Measurements from ENCODE around the gene SLC49A3. TPM values are rescaled to one million over a fixed set of nuclear protein-coding genes. Genes with fewer than 3 reads are reported as not detected.

Gene SLC49A3
- total RNA-seq, 1 donor from 2014 or later: 4.4 TPM

DNA sequence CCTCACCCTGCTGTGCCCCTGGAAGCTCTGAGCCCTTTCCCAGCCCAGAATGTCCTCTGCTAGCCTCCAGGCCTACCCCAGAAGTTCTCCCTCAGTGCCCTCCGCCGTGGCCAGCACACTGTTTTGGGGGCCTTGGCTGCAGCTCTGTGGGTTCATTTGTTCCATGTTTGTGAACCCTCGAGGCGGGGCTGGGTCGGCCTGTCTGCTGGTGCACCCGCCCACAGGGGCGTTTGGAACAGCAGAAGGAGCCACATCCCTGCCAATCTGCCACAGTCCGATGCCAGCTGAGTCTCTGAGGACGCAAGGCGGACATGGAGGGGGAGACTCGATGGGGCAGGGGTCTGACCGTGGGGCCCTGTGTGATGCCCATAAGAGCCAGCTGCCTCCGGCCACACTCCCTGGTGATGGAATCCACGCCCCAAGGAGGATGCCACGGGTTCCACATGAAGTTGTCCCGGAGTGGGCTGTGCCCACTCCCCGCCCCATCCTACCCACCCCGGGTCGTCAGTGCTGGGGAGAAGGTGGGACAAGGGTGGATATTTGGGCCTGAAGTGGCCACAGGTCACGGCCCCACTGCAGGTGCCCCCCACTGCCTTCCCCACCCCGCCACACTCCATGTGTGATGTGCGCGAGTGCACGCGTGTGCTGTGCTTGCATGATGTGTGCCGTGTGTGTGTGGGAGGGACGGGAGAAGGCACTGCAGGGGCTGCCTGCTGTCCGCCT lies 22.0 kb downstream of the SLC49A3 start:
- DNase-seq (ENCODE audit: low read depth in 2 of 2): no peak

DNA sequence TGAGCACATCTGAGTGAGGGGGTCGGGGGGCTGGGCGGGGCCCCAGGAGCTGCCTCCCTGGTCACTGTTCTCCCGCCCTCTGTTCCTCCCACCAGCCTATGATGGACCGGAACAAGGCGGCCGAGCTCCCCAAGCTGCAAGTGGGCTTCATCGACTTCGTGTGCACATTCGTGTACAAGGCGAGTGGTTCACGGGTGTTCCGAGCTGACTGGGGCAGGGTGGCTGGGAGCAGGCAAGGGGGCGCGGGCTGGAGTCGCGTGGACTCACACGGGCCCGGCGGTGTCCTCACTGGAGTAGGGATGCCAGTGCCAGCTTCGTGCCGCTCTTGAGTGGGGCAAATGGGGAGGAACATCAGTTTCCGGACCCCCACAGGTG lies 22.5 kb downstream of the SLC49A3 start:
- DNase-seq (ENCODE audit: low read depth in 2 of 2): no peak

DNA sequence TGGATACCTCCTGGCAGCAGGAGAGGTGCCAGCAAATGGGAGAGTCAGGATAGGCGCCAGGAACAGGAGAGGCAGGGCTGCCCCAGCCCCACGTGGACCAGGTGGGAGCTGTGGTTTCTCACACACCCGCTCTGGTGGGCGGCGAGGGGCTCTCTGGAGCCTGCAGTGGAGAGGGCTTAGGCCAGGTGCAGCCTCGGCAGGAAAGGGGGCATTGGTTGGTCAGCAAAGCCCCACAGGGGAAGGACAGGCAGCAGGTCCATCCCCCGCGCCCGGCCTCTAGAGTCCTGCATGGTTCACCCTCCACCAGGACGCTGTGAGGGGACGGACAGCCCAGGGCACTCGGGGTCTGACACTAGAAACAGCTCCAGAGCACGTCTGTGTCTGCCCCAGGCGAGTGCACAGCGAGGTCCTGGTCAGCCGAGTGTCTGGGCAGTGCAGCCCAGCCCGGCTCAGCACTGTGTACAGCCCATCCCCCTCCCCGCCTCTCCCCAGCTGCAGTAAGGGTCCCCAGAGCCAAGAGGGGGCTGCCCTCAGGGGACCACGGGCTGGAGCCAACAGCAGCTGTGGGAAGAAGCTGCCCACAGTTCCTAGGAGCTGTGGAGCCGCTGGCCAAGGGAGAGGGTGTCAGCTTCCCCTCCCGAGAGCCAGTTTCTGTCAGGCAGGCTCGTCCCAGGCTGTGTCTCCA lies 23.1 kb downstream of the SLC49A3 start:
- DNase-seq (ENCODE audit: low read depth in 2 of 2): no peak

DNA sequence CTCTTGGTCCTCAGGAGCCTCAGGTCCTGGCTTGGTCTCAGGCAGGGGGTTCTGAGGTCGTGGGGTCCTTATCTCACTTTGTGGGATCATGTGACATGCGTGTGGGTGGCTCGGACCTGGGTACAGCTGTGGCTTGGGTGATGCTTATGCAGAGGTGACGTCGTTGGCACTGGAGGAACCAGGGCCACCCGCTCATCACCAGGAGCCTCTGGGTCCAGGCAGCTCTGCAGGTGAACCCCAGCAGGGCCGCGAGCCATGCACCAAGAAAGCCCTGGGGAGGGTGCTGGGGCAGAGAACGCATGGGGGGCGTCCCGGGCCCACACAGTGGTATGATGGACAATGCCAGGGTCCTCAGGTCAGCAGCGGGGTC lies 23.6 kb downstream of the SLC49A3 start:
- DNase-seq (ENCODE audit: low read depth in 2 of 2): no peak

DNA sequence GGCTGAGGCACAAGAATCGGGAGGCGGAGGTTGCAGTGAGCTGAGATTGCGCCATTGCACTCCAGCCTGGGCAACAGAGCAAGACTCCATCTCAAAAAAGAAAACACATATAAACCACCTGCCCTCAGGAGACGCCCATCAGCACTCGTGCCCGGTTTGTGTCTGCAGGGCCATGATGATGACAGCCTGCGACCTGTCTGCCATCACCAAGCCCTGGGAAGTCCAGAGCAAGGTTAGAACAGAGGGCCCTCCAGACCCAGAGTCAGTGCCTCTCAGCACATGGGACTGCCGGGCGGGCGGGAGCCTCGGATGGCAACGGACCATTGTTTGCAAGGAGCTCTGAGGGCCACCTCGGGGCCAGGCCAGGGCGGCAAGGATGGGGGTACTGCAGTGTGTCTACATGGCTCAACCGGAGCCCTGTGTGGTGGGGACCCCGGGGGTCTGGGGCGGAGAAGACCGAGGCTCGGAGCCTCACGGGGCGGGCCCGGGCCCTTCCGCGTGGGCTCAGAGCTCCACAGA lies 24.2 kb downstream of the SLC49A3 start:
- DNase-seq (ENCODE audit: low read depth in 2 of 2): no peak

DNA sequence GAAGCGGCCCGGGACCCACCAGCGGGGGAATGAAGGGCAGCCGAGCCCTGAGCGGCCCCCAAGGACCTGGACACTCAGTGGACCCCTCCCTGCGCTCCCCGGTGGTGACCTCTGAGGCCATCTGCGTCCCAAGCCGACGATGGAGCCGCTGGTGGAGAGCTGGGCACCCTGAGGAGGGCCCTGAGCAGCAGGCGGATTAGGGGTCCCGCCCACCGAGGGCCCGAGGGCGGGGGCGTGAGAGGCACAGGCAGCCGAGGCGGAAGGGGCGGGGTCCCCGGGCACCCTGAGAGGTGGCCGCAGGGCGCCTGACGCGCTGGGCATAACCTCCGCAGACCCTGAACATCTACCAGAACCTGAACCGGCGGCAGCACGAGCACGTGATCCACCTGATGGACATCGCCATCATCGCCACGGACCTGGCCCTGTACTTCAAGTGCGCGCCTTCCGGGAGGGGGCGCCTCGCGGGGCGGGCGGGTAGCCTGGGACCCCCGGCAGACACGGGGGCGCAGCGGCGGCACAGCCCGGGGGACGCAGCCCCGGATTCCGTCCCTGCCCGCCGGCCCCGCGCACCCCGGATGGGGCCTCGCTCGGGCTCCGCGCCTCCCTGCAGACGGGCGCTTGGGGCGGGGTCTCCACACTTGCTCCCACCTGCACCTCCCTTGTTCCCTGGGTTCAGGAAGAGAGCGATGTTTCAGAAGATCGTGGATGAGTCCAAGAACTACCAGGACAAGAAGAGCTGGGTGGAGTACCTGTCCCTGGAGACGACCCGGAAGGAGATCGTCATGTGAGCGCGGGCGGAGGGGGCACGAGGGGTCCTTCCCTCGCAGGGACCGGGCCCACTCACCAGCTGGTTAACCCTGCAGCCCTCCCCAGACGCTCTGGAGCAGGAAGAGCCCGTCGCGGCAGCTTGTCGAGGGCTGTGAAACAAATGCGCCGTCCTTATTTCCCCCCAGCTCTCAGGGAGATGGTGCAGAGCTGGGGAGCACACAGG lies 25.2 kb downstream of the SLC49A3 start:
- DNase-seq (ENCODE audit: low read depth in 2 of 2): no peak

DNA sequence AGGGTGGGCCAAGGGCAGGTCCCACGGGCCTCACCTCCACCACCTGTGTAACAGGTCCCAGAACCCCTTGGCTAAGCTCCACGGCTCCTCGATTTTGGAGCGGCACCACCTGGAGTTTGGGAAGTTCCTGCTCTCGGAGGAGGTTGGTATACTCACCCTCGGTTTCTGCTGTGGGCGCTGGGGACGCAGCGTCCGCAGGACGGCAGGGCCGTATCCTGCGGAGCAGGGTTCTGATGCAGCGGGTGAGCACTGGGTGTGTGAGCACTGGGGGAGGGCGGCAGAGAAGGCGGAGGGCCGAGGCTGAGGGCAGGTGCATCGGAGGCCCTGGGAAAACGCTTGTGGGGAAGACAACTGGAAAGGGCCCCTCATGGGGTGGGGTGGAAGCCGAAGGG lies 25.9 kb downstream of the SLC49A3 start:
- DNase-seq (ENCODE audit: low read depth in 2 of 2): no peak

DNA sequence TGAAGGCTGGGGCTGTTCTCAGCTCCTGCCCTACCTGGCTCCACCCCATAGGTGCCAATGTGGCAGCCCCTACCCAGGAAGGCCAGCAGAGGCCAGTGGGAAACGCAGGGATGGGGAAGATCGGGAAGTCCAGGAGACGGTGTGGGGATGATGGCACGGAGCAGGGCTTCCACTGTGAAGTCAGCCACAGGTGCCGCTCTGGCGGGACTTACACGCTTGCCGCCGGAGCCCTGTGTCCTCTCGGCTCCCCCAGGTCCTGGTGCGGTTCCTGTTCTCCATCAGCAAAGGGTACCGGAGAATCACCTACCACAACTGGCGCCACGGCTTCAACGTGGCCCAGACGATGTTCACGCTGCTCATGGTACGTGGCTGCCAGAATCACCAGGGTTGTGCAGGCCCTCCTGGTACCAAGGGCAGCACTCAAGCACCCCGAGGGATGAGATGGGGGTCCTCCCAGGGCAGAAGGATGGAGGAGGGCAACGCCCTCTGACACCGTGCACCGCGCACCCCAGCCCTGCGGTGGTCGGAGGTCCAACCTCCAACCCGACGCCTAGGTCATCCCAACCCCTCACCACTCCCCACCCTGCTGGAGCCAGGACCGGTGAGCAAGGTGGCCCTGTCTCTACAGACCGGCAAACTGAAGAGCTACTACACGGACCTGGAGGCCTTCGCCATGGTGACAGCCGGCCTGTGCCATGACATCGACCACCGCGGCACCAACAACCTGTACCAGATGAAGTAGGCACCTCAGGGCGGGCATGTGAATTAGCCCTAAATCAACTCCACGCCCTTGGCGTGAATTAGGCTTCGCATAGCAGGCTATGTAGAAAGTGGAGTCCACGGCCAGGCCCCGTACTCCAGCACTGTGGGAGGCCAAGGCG lies 26.8 kb downstream of the SLC49A3 start:
- DNase-seq (ENCODE audit: low read depth in 2 of 2): no peak

DNA sequence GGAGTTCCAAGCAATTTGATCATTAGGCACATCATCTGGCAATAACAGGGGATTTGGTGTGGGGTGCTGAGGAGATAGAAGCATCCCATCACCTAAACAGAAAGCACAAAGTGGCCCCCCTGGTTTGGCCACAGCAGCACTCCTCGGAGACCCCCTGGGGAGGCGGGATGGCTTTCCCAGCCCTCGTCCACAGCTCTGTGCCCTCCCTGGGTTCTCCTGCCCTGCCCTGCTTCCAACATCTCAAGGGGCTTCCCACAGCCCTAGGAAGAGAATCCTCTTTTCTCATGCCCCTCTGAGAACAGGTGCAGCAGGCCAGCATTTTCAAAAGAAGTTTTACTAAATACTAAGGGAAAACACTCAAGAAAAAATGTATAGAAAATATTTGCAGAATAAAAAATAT lies 27.7 kb downstream of the SLC49A3 start:
- DNase-seq (ENCODE audit: low read depth in 2 of 2): no peak

DNA sequence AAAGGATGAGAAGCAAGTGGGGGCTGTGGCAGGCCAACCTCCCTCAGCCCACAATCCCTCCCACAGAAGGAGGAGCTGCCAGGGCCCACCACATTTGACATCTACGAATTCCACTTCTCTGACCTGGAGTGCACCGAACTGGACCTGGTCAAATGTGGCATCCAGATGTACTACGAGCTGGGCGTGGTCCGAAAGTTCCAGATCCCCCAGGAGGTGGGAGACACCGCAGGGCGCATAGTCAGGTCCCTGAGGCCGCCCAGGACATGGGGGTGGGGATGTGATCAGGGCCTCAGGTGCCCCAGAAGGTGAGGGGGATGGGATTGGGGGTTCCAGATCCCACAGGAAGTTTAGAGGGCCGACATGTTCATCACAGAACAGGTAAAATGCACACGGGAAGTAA lies 28.6 kb downstream of the SLC49A3 start:
- no peak for DNase-seq (ENCODE audit: low read depth in 2 of 2)

DNA sequence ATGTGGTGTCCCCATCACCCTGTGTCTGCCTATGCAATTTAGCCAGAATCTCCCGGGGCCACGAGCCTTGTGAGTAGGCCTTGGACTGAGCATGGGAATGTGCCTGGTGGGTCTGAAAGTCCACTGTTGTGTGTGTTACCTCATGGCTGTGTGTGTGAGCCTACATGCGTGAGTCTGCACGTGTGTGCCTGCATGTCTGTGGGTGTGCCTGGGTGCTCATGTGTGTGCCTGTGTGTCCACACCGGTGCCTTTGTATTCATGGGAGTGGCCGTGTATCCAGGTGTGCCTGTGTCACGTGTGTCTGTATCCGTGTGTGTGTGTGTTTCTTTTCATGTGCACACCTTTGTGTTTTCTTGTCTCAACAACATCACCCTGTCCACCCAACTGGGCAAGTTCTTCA lies 29.1 kb downstream of the SLC49A3 start:
- no peak for DNase-seq (ENCODE audit: low read depth in 2 of 2)

DNA sequence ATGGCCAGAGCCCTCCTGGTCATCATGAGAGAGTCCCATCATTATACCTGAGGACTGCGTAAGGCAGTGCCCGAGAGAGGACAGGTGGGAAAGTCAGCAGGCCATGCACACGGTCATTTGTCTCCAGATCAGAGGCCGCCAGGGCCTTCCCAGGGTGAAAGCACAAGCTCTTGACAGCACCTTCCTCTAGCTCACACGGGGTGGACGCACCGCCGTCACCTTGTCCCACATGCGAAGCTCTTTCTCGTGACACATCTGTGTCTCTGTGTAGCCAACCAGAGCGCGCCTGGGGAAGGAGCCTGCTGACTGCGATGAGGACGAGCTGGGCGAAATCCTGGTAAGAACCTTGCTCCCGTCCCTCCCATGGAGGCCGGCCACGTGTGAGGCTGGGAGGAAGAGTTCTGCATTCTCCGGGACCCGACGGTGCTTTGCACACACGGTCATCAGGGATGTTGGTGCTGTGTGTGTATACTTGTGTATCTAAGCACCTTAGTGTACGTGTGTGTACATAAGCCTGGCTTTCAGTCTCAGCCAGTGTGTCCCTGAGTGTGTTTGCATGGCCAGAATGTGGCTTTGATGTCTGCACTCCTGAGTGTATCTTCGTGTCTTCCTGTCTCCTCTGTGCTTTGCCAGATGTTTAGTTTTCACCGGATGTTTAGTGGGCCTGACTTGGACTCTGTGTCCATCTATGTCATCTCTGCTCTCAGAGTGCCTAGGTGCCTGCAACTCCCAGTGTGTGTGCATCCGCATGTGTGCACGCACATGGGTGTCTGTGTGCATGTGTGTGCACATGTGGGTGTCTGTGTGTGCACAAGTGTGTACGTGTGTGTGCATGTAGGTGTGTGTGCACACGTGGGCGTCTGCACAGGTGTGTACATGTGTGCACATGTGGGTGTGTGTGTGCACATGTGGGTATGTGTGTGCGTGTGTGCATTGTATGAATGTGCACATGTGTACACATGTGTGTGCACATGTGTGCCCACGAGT lies 30.0 kb downstream of the SLC49A3 start:
- DNase-seq (ENCODE audit: low read depth in 2 of 2): no peak

DNA sequence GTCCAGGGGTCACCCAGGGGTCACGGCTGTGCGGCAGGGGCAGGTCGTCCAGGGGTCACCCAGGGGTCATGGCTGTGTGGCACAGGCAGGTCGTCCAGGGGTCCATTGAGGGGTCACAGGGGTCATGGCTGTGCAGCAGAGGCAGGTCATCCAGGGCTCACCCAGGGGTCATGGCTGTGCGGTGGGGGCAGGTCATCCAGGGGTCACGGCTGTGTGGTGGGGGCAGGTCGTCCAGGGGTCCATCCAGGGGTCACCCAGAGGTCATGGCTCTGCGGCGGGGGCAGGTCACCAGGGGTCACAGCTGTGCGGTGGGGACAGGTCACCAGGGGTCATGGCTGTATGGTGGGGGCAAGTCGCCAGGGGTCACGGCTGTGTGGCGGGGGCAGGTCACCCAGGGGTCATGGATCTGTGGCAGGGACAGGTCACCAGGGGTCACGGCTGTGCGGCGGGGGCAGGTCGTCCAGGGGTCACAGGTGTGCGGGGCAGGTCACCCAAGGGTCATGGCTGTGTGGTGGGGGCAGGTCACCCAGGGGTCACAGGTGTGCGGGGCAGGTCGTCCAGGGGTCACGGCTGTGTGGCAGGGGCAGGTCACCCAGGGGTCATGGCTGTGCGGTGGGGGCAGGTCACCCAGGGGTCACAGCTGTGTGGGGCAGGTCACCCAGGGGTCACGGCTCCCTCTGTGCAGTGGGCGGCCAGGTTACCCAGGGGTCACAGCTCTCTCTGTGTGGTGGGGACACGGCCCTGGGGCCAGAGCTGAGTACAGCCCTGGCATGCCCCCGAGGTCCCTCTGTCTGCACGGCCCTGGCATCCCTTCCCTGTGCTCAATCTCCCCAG lies 30.9 kb downstream of the SLC49A3 start:
- no peak for DNase-seq (ENCODE audit: low read depth in 2 of 2)

DNA sequence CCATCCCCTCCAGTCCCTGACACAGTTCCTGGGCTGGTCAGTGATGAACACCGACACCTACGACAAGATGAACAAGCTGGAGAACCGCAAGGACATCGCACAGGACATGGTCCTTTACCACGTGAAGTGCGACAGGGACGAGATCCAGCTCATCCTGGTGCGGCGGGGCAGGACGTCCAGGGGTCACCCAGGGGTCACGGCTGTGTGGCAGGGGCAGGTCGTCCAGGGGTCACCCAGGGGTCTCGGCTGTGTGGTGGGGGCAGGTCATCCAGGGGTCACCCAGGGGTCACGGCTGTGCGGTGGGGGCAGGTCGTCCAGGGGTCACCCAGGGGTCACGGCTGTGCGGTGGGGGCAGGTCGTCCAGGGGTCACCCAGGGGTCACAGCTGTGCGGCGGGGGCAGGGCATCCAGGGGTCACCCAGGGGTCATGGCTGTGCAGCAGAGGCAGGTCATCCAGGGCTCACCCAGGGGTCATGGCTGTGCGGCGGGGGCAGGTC lies 31.6 kb downstream of the SLC49A3 start:
- no peak for DNase-seq (ENCODE audit: low read depth in 2 of 2)

DNA sequence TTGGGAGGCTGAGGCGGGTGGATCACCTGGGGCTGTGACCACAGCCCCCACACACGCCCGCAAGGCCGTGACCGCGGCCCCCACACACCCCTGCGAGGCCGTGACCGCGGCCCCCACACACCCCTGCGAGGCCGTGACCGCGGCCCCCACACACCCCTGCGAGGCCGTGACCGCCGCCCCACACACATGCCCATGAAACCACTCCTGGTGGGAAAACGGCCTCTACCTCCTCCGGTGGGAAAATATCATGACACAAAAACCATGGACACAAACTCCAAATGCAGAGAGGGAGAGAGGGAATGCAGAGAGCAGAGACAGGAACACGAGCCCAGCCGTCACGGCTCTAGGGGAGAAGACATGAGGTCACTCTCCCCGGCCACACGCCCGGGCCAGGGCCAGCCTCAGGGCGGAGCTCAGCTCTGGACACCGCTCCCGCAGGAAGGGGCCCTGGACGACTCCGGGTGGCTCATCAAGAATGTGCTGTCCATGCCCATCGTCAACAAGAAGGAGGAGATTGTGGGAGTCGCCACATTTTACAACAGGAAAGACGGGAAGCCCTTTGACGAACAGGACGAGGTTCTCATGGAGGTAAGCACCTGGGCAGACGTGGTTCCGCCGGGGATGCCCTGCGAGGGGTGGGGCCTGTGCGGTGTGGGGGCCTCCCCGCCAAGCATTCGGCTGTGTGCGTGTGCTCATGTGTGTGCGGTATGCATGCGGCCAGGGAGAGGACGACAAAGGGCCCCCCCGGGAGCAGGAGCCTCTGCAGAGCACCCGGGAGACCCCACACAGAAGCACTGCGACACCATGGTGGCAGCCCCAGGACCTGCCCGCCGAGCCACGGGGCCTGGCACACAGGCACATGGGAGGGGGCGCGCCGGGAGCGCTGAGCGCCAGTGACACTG lies 32.3 kb downstream of the SLC49A3 start:
- DNase-seq (ENCODE audit: low read depth in 2 of 2): no peak

DNA sequence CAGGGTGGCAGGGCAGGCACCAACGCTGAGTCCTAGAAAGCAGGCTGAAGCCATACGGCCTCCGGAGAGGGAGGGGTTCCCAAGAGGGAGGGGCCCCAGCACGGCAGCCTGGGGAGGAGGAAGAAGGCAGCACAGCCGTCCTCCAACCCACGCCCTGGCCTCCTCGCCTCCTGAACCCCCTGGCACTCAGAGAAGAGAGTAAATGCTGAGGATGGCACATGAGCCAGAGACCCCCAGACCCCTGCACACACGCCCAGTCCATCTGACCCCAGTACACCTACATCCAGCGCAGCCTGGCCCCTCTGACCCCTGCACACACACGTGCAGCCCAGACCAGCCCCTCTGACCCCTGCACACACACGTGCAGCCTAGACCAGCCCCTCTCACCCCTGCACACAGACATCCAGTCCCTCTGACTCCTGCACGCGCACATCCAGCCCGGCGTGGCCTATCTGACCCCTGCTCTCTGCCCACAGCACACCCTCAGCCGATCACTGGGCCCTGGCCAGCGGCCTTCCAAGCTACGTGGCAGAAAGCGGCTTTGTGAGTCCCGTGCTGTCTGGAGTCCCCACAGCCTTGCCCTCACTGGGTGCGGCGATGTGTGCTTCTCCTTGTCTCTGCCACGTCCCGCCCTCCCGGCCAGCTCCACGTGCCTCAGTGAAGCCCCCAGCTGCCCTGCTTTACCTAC lies 33.3 kb downstream of the SLC49A3 start:
- no peak for DNase-seq (ENCODE audit: low read depth in 2 of 2)

DNA sequence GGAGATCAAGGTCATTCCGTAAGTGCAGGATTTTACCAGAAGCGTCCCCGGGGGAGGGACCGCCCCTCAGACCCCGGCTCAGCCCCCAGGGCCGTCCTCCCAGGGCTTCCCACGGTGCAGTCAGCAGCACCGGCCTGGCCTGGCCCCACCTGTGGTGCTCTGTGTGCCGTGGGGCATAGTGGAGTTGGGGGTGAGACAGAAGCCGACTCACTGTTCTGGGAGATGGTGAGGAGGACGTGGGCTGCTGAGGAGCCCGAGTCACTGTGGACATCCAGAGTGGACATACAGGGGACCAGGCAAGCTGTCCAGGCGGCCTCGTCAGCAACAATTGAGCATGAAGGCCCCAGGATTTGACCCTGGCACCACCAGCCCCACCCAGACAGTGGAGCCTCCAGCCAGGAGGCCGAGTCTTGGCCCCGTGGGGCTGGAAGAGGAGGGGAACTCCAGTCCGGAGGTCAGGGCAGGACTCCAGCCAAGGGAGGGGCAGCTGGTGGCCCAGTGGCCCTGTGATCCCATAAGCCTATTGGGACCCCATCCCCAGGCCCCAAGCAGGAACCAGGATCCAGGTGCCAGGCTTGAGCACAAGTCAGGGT lies 34.0 kb downstream of the SLC49A3 start:
- DNase-seq (ENCODE audit: low read depth in 2 of 2): no peak

Measured in dermis microvascular lymphatic vessel endothelial cell (primary cell).